Activated CD4-positive, alpha-beta T cell treated with anti-CD3 and anti-CD28 coated beads, Interleukin-2, amount 10 ng/mL, durations not matched to agents 7 days and 5 days (primary cell): Measurements from ENCODE around the gene PPID. TPM values are rescaled to one million over a fixed set of nuclear protein-coding genes. Genes with fewer than 3 reads are reported as not detected.
"Not testable (repeated sequence)": the region's sequence is repeated elsewhere in the genome, so short reads cannot be mapped to it uniquely, and the experiment has no call there.

Experiments
- CTCF ChIA-PET: fragments of 350-600 bp; sonication (Branson Sonifier 250); formaldehyde crosslinking; loops from one replicate; lab custom pipeline; 2021; ENCODE audit warnings: antibody characterized with exemption; lab: Charles Lee
- POLR2A ChIA-PET: fragments of 350-600 bp; sonication (Branson Sonifier 250); formaldehyde crosslinking; loops from one replicate; lab custom pipeline; 2021; ENCODE audit warnings: antibody characterized with exemption; lab: Charles Lee
- DNase-seq: peaks from one replicate; pipeline ENCODE4 v3.0.0-alpha.2; 2020
- H3K27ac Mint-ChIP-seq: one replicate; pipeline ENCODE4 v1.8.0; 2021; ENCODE audit warnings: mild to moderate bottlenecking, moderate library complexity, mixed read lengths
- H3K27me3 Mint-ChIP-seq: one replicate; pipeline ENCODE4 v1.8.0; 2021; ENCODE audit warnings: mixed read lengths
- H3K36me3 Mint-ChIP-seq: one replicate; pipeline ENCODE4 v1.8.0; 2021; ENCODE audit warnings: low read depth, mixed read lengths
- H3K4me1 Mint-ChIP-seq: one replicate; pipeline ENCODE4 v1.8.0; 2021; ENCODE audit warnings: mixed read lengths
- H3K4me3 Mint-ChIP-seq: one replicate; pipeline ENCODE4 v1.8.0; 2021; ENCODE audit warnings: mild to moderate bottlenecking, moderate library complexity, mixed read lengths
- H3K9me3 Mint-ChIP-seq: one replicate; pipeline ENCODE4 v1.8.0; 2021; ENCODE audit warnings: mixed read lengths
- total RNA-seq, 2 experiments: library from RNA; stranded (reverse); gene quantifications; one replicate each; pipeline ENCODE4 v1.2.3, GENCODE V29; 2021

PPID gene
- total RNA-seq, 2 experiments from 2014 or later = 35.5 to 41.3 TPM

GRCh38 chr4:158673633-158674032, 49.6 kb downstream of the PPID start:
- DNase-seq = no peak
- Mint-ChIP-seq H3K4me3 (no peak overlapping the region), H3K4me1 (peaks cover 35% of the 10 kb centered on the region), H3K27ac (no peak overlapping the region), H3K27me3 (no peaks in the 10 kb centered on the region), H3K36me3 (peaks cover 9% of the 10 kb centered on the region), H3K9me3 (no peaks in the 10 kb centered on the region)
- ChIA-PET CTCF (no interaction called here), POLR2A (no interaction called here)

DNA sequence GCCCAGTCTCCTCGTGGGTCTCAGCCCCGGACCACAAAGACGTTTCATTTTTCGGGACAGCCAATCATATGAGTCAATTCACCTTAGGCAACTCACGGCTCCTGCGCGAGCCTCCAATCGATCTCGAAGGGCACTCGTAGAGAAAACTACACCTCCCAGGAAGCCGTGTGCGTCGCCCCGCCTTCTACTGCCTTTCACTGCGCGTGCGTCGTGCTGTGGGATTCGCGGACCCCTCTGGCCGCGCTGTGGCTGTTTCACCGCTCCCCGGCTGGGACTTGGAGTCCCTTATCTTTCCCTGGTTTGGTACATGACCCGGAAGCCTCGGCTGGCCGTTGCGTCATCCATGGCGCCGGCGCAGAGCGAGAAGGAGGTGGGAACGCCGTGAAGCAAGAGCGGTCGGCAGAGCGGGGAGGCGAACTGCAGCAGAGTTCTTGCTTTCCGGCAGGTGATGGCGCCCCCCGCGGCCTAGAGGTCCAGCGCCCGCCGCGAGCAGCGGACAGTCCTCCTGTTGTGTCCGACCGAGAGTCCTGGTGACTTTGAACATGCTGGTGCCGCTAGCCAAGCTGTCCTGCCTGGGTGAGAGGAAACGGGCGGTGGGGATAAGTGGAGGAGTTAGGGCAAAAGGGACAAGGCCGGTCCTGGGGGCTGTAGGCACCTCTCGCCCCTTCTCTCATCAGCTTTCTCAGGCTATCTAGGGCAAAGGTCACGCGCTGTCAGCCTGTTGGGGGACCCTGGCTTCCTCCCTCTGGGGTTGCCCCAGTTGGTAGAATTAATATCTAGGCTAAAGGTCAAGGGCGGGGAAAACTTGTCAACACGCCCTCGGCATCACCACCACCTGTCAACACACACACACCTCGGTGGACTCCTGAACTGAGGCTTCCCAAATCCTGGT, 51.0 kb downstream of the PPID start, which contains the start of gene ETFDH:
Gene ETFDH (plus strand): TSS at position 382 of the 892 bp plus-strand sequence. CDS start 161 bp downstream, at position 543.
- DNase-seq = peak; percentile 98
- ChIA-PET CTCF (interaction anchor here (1.0 to 1.1 kb wide), 2 partner anchors 52 to 525 kb away, joined by 3 read pairs; no protein-coding TSS in a partner anchor), POLR2A (no interaction called here)
- peaks cover 38% of the 10 kb centered on the region for H3K4me1 Mint-ChIP-seq
- peak within 1 kb of the TSS; percentile 90 for H3K27ac Mint-ChIP-seq
- no peaks in the 10 kb centered on the region for H3K27me3 Mint-ChIP-seq
- H3K36me3 Mint-ChIP-seq = peaks cover 11% of the 10 kb centered on the region
- H3K9me3 Mint-ChIP-seq = no peaks in the 10 kb centered on the region
- peak within 1 kb of the TSS; percentile 95 for H3K4me3 Mint-ChIP-seq

GRCh38 chr4:158671665-158671914, 51.6 kb downstream of the PPID start, which contains the start of gene C4orf46:
Gene C4orf46 (minus strand): TSS chr4:158671887. CDS start chr4:158671801, 86 bp downstream.
- no peak for DNase-seq
- peaks cover 11% of the 10 kb centered on the region for H3K36me3 Mint-ChIP-seq
- H3K9me3 Mint-ChIP-seq = no peaks in the 10 kb centered on the region
- CTCF ChIA-PET = no interaction called here
- peak within 1 kb of the TSS; percentile 90 for H3K27ac Mint-ChIP-seq
- POLR2A ChIA-PET = interaction anchor here (0.6 kb wide), 1 partner anchor 53 kb away, joined by 3 read pairs; no protein-coding TSS in a partner anchor
- peaks cover 38% of the 10 kb centered on the region for H3K4me1 Mint-ChIP-seq
- H3K27me3 Mint-ChIP-seq = no peaks in the 10 kb centered on the region
- H3K4me3 Mint-ChIP-seq = peak within 1 kb of the TSS; percentile 95

DNA sequence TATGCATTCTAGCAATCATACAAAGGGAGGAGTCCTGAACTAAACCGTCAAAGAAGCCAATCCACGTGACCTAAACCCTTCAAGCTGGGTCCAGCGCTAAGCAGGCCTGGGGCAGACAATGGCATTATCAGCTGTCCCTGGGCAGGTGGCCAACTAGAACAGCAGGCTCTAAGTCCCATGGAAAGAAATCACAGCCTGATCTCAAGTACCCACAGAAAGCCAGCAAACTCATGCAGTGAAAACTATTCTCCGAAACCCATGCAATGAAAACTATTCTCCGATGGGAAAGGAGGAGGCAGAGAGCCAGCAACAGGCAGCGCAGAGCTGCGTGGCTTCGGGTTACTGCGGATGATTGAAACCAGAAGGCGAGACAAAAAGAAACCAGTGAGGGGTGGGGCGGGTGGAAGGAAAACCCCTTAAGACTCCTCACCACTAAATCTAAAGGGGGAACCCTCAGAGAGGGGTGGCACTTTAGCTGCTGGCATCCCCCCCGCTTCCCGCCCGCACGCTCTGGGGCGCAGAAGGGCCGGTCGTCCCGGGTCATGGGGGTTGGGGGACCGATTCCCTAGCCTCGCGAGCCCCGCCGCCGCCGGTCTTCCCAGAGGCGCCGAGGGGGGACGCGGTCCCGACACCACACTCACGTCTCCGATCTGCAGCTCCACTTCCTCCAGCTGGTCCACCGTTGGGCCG, 52.1 kb downstream of the PPID start:
- Mint-ChIP-seq H3K36me3 (peaks cover 14% of the 10 kb centered on the region), H3K4me3 (peak overlapping the region; percentile 95), H3K9me3 (no peaks in the 10 kb centered on the region), H3K27me3 (no peaks in the 10 kb centered on the region), H3K4me1 (peaks cover 38% of the 10 kb centered on the region), H3K27ac (peak overlapping the region; percentile 90)
- peak; percentile 58 for DNase-seq
- POLR2A ChIA-PET = interaction anchor here (0.6 kb wide), 1 partner anchor 53 kb away, joined by 3 read pairs; no protein-coding TSS in a partner anchor
- CTCF ChIA-PET = interaction anchor here (0.8 kb wide), 1 partner anchor 532 kb away, joined by 3 read pairs; no protein-coding TSS in a partner anchor

DNA sequence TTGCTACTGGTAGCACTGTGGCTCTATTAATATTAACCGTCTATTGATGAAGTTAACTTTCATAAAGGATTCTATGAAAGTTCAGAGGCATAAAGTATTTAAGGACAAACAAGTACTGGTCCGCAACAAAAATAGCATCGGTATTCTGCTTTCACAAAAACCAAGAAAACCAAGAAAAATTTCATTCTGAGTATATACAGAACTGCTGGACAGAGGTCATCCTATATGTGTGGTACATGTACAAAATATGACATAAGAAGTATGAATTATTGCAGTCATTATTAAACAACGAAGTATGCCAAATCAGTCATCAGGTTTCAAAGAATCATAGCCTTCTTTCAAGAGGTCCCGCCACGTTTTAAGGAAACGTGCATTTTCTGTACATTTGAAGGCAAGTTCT, 53.9 kb downstream of the PPID start:
- H3K4me1 Mint-ChIP-seq = peaks cover 32% of the 10 kb centered on the region
- DNase-seq = no peak
- no peaks in the 10 kb centered on the region for H3K27me3 Mint-ChIP-seq
- H3K36me3 Mint-ChIP-seq = peaks cover 28% of the 10 kb centered on the region
- H3K4me3 Mint-ChIP-seq = no peak overlapping the region
- H3K27ac Mint-ChIP-seq = no peak overlapping the region
- POLR2A ChIA-PET = no interaction called here
- CTCF ChIA-PET = interaction anchor here (0.7 kb wide), 1 partner anchor 223 kb away, joined by 3 read pairs; no protein-coding TSS in a partner anchor
- H3K9me3 Mint-ChIP-seq = no peaks in the 10 kb centered on the region

DNA sequence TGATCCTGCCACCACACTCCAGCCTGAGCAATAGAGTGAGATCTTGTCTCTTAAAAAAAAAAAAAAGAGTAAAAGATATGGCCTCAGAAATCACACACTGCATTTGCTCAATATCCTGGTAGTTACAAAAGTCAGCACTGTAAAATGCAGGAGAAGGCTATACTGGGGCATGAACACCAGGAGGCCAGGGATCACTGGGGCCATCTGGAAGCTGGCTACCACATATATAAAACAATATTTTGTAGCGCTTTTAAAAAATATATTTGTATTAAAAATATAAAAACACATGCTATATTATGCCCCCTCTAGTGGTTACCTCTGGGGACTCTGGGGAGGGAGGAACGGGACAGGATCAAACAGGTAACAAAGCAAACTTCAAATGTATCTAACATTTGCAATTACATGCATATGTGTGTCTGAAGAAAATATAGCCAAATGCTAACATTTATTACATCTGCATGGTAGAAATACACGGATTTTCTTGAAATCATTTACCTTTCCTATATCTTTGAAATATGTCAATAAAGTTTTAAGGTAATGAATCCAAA, 55.5 kb downstream of the PPID start:
- ChIA-PET POLR2A (no interaction called here), CTCF (interaction anchor here (0.8 kb wide), 1 partner anchor 10 kb away, joined by 3 read pairs; no protein-coding TSS in a partner anchor)
- Mint-ChIP-seq H3K27me3 (no peaks in the 10 kb centered on the region), H3K4me1 (peaks cover 27% of the 10 kb centered on the region), H3K9me3 (no peaks in the 10 kb centered on the region), H3K4me3 (no peak overlapping the region), H3K36me3 (peaks cover 28% of the 10 kb centered on the region), H3K27ac (no peak overlapping the region)
- peak; percentile 31 for DNase-seq

DNA sequence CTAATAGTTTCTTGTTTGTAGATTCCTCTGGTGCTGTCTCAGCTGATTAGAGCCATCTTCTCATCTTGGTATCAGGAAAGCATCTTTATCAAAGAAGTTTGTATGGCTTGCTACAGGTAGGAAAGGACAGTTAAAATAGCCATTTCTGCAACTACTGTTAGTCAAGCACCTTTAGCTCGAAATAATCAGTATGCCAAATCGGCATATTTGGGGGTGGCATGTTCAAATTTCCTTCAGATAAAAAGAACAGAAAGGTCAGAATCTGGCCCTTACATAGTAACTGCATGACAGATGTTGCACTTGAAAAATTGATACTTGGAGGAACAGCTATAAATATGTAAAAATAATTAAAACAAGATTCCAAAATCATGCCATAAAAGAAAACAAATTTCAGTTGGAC, 56.3 kb downstream of the PPID start:
- no peak overlapping the region for H3K27ac Mint-ChIP-seq
- peaks cover 21% of the 10 kb centered on the region for H3K4me1 Mint-ChIP-seq
- H3K4me3 Mint-ChIP-seq = no peak overlapping the region
- ChIA-PET POLR2A (no interaction called here), CTCF (interaction anchor here (0.8 kb wide), 1 partner anchor 9 kb away, joined by 3 read pairs; no protein-coding TSS in a partner anchor)
- no peaks in the 10 kb centered on the region for H3K9me3 Mint-ChIP-seq
- H3K27me3 Mint-ChIP-seq = no peaks in the 10 kb centered on the region
- H3K36me3 Mint-ChIP-seq = peaks cover 28% of the 10 kb centered on the region
- DNase-seq = no peak

- H3K4me3 Mint-ChIP-seq = no peak overlapping the region
- DNase-seq = no peak
- no peak overlapping the region for H3K27ac Mint-ChIP-seq
- CTCF ChIA-PET = interaction anchor here (1.5 kb wide), 1 partner anchor 9 kb away, joined by 4 read pairs; no protein-coding TSS in a partner anchor
- peaks cover 12% of the 10 kb centered on the region for H3K4me1 Mint-ChIP-seq
- no peaks in the 10 kb centered on the region for H3K9me3 Mint-ChIP-seq
- peaks cover 25% of the 10 kb centered on the region for H3K36me3 Mint-ChIP-seq
- POLR2A ChIA-PET = no interaction called here
- no peaks in the 10 kb centered on the region for H3K27me3 Mint-ChIP-seq
Observed at GRCh38 chr4:158664806-158665205, 58.4 kb downstream of the PPID start.

GRCh38 chr4:158663707-158664625, 59.2 kb downstream of the PPID start:
- H3K4me1 Mint-ChIP-seq, H3K4me3 Mint-ChIP-seq, H3K27ac Mint-ChIP-seq, H3K9me3 Mint-ChIP-seq, POLR2A ChIA-PET, H3K27me3 Mint-ChIP-seq, CTCF ChIA-PET, DNase-seq: not testable (repeated sequence)
- peaks cover 20% of the 10 kb centered on the region for H3K36me3 Mint-ChIP-seq

DNA sequence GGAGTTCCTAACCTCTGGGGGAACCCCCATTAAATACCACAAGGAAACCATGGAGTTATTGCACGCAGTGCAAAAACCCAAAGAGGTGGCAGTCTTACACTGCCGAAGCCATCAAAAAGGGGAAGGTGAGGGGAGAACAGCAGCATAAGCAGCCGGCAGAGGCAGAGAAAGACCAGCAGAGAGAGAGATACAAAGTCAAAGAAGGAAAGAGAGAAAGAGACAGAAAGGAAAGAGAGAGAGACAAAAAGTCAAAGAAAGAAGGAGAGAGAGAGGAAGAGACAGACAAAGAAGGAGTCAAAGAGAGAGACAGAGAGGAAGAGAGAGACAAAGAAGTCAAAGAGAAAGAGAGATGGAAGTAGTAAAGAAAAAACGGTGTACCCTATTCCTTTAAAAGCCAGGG, 59.9 kb downstream of the PPID start:
- H3K9me3 Mint-ChIP-seq, H3K4me1 Mint-ChIP-seq, DNase-seq, H3K27ac Mint-ChIP-seq, H3K4me3 Mint-ChIP-seq, POLR2A ChIA-PET, H3K27me3 Mint-ChIP-seq, CTCF ChIA-PET: not testable (repeated sequence)
- peaks cover 17% of the 10 kb centered on the region for H3K36me3 Mint-ChIP-seq
